ENCODE measurements around the gene FUBP3. TPM values are rescaled to one million over a fixed set of nuclear protein-coding genes. Genes with fewer than 3 reads are reported as not detected.

Gene FUBP3
- 63.4 and 74.8 TPM in 2 replicates for total RNA-seq (2014; rRNA removed; shearing (Covaris generic))
- 38.0 and 42.5 TPM in 2 replicates for polyA plus RNA-seq (2016; fragmentation: Nextera tagmentation; extraction: Ambion mirVana)
- long read RNA-seq, partial matches to known transcripts = 4 of 11 reads
- long read RNA-seq, other reads (novel, unspliced or antisense) = 3 of 11 reads

- no peaks in the 10 kb centered on the region for H3K9me3 Mint-ChIP-seq
Observed at GRCh38 chr9:130578865-130579737, at the start of gene FUBP3. Gene FUBP3 (plus strand): TSS chr9:130579577. CDS start chr9:130579681, 104 bp downstream.

More at GRCh38 chr9:130578865-130579737, at the start of gene FUBP3:
- no peaks in the 10 kb centered on the region for H3K36me3 ChIP-seq (ENCODE audit: insufficient read depth)
- peak within 1 kb of the TSS; percentile 94 for H2AFZ ChIP-seq
- no peaks in the 10 kb centered on the region for H3F3A ChIP-seq (replicated peaks; ENCODE audit: low read depth)
- peaks cover 3% of the 10 kb centered on the region for H3K27me3 Mint-ChIP-seq (ENCODE audit: insufficient read depth, low read depth, poor library complexity)
- H3K27me3 ChIP-seq (ENCODE audit: insufficient read depth) = no peaks in the 10 kb centered on the region
- peak; percentile 91 for ATAC-seq
- peaks cover 7% of the 10 kb centered on the region for H3K4me1 ChIP-seq (ENCODE audit: insufficient read depth)
- H3K4me2 ChIP-seq = peak within 1 kb of the TSS; percentile 97
- peaks cover 16% of the 10 kb centered on the region for H3K4me1 Mint-ChIP-seq
- H3K4me3 Mint-ChIP-seq = peak within 1 kb of the TSS; percentile 96
- H3K9me2 ChIP-seq (ENCODE audit: insufficient read depth) = no peaks in the 10 kb centered on the region
- peak within 1 kb of the TSS; percentile 90 for H3K27ac Mint-ChIP-seq
- H3K4me3 ChIP-seq = peak within 1 kb of the TSS; percentile 96
- DNase-seq (ENCODE audit: low spot score) = peak; percentile 97
- TF ChIP-seq ZNF114 (CRISPR knock-in tag; IDR thresholded peaks at IDR 0.05) (no peak), CREB1 (CRISPR knock-in tag; IDR thresholded peaks at IDR 0.05; ENCODE audit: low read depth) (peak; percentile 75), EZH2phosphoT487 (IDR thresholded peaks at IDR 0.05; ENCODE audit: unreplicated experiment) (no peak), ZNF462 (CRISPR knock-in tag; IDR thresholded peaks at IDR 0.05) (no peak), ETS1 (IDR thresholded peaks at IDR 0.05) (peak; percentile 76), POLR2AphosphoS5 (IDR thresholded peaks at IDR 0.05; ENCODE audit: low read depth) (peak; percentile 95)
- H3K36me3 Mint-ChIP-seq (ENCODE audit: low read depth) = peaks cover 11% of the 10 kb centered on the region; the same call in 2 of the 3 replicates
- peaks cover 29% of the 10 kb centered on the region for H4K20me1 ChIP-seq (replicated peaks; ENCODE audit: insufficient read depth)
- peaks cover 52% of the 10 kb centered on the region for H3K79me2 ChIP-seq (replicated peaks; ENCODE audit: insufficient read depth)
- H3K27ac ChIP-seq (ENCODE audit: low read depth) = peak within 1 kb of the TSS; percentile 78
